Sigmoid colon (tissue), 7 donors: Measurements from ENCODE around the gene GJA3. TPM values are rescaled to one million over a fixed set of nuclear protein-coding genes. Genes with fewer than 3 reads are reported as not detected.

Source experiments
- DNase-seq: peaks from one replicate; pipeline ENCODE4 v3.0.0-alpha.2; 2019
- H3K27ac ChIP-seq, 4 donors: fragments of 200-600 bp; sonication (generic); one replicate each; pipeline ENCODE4 v1.5.1; 2016 to 2019; ENCODE audit warnings: mild to moderate bottlenecking in 1 of 4
- H3K27me3 ChIP-seq, 3 donors: fragments of 200-600 bp; sonication (generic); one replicate each; pipeline ENCODE4 v1.5.1; 2019; ENCODE audit warnings: mild to moderate bottlenecking in 1 of 3
- H3K36me3 ChIP-seq, 4 donors: fragments of 200-600 bp; sonication (generic); one replicate each; pipeline ENCODE4 v1.5.1; 2016 to 2019
- H3K4me1 ChIP-seq, 4 donors: fragments of 200-600 bp; sonication (generic); one replicate each; pipeline ENCODE4 v1.5.1; 2017 to 2019
- H3K4me3 ChIP-seq, 4 donors: fragments of 200-600 bp; sonication (generic); one replicate each; pipeline ENCODE4 v1.5.1; 2017 to 2019; ENCODE audit warnings: mild to moderate bottlenecking in 2 of 4, moderate library complexity in 1 of 4
- H3K9me3 ChIP-seq, 4 donors: fragments of 200-600 bp in 3 of 4; sonication (generic) in 3 of 4; one replicate each; pipeline versions ENCODE4 v1.5.1 to v1.6.1; 2013 to 2019
- EP300 ChIP-seq, 4 donors: sonication (generic); formaldehyde crosslinking; IDR thresholded peaks; one replicate each; pipeline ENCODE4 v1.6.1; 2017; ENCODE audit warnings: antibody characterized with exemption in 4 of 4
- POLR2A ChIP-seq, 2 donors: fragments of 450-650 bp; IDR thresholded peaks; one replicate each; pipeline ENCODE4 v1.6.1; 2016; ENCODE audit warnings: antibody characterized with exemption in 2 of 2, mild to moderate bottlenecking in 2 of 2, moderate library complexity in 2 of 2
- POLR2AphosphoS5 ChIP-seq, 4 donors: sonication (generic); formaldehyde crosslinking; IDR thresholded peaks; one replicate each; pipeline ENCODE4 v1.6.1; 2017; ENCODE audit warnings: antibody characterized with exemption in 4 of 4
- WGBS, 2 donors: extraction: QIAGEN DNeasy Blood & Tissue Kit; methylation state at CpG; one replicate each; pipeline ENCODE4 v1.1.7; 2013; 5-methylcytosine and 5-hydroxymethylcytosine counted together
- intact Hi-C: fragments of 100-400 bp; cut with DNase I; formaldehyde crosslinking; loops from one replicate; pipeline ENCODE4 v1.15.1; 2023
- polyA plus RNA-seq, 3 donors: library from polyadenylated mRNA; stranded (reverse); fragments of 200-250 nt; gene quantifications; one replicate each; pipeline ENCODE4 v1.2.3, GENCODE V29; 2013
- total RNA-seq, 4 donors: library from RNA; depleted of rRNA; stranded (reverse); fragments of >200 nt; gene quantifications; one replicate each; pipeline ENCODE4 v1.1.0, GENCODE V29; 2016
- TF ChIP-seq, protein P1 (sequence below), 4 experiments: fragments of 450-650 bp in 3 of 4; fragments of 200-600 bp in 1 of 4; IDR thresholded peaks; one replicate each; pipeline ENCODE4 v1.5.1; 2016 to 2019; ENCODE audit warnings: antibody characterized with exemption in 4 of 4, mild to moderate bottlenecking in 3 of 4, moderate library complexity in 2 of 4
- donor health status: healthy with polysubstance abuse.
- donor health status: Bipolar disorder and iron deficiency.
- donor health status: healthy.

The GJA3 gene
- total RNA-seq (not detected), polyA plus RNA-seq (under 1 TPM in 1 of 3 donors, not detected in 2; 0.10 TPM)

DNA sequence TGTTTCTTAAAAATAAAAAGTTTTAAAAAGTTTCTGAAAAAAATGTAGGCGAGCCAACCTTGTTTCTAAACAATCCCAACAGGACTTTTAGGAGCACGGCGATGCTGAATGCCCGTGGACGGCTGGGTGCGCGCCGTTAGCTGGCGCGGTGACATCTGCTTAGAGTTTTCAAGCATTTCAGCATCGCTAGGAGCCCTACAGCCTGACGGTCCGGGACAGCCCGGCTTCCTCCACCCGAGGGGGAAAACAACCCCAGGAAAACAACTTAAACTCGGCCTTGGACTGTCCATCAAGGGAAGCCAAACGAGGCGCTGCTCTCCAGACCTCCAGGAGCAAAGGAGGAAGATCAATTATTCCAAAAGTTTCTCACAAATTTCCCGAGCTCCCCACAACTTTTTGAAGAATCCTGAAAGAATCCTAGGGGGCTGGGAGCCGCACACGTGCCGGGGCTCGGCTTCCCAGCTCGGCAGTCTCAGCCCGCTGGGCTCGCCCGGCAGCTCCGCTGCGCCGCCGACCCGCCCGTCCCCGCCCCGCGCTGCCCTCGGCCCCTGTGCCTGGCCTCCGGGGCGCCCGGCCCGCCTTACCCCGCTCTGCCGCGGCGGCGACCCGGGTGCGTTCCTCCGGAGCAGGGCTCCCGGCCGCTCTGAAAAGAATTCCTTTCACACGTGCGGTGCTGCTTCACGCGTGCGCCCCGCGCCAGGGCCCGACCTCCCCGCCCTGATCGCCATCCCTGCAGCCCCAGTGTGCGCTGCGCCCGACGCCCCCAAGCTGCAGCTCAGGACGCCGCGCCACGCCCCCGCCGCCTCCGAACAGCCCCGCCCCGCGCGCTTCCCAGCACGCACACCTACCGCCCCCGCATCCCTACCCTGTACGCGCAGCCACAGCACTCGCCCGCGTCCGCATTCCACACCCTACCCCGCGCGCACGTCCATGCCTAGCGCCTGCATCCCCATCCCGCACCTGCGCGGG is at the start of gene GJA3:
Gene GJA3, minus strand, starts transcription at position 747 of the 969 bp plus-strand sequence. CDS start 17,764 bp downstream, outside the sequence.
- Histone ChIP-seq H3K4me1 (peaks cover 0 to 25% (median 17%) of the 10 kb centered on the region in 4 donors), H3K27me3 (peaks cover 36 to 88% (median 67%) of the 10 kb centered on the region in 3 donors), H3K4me3 (peak within 1 kb of the TSS in 3 of 4 donors; percentile 26 to 41 (median 38)), H3K9me3 (no peaks in the 10 kb centered on the region), H3K36me3 (no peaks in the 10 kb centered on the region), H3K27ac (no peak within 1 kb of the TSS)
- TF ChIP-seq POLR2A (IDR thresholded peaks at IDR 0.05) (no peak), POLR2AphosphoS5 (IDR thresholded peaks at IDR 0.05) (peak in 1 of 4 donors; percentile 13)
- WGBS, 2 donors = 1% methylated on average over 93 of the region's 93 CpGs
- DNase-seq = no peak
- intact Hi-C loops = loop anchor here (2.0 to 10.0 kb wide), 5 partner anchors 30 to 233 kb away; no protein-coding TSS in a partner anchor

DNA sequence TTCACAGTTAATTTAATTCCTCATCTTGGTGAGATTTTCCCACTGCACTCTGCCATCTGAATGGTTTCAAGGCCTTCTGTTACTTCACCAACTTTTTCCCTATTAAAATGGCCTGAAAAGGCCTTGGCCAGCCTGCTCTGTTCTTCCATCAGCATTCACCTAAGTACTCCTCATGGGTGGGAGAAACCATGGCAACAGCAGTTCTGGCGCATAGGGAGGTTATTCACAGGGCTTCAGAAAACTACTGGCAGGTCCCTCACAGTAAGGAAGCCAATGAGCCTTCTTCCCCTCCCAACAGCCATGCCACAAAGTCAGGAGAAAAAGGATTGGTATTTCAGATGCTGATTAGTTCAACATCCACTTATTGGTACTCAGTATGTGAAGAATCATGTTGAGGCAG is 49.1 kb upstream of the GJA3 start:
- no peaks in the 10 kb centered on the region for H3K9me3 ChIP-seq
- WGBS, 2 donors = 89 to 91% methylated on average over 1 of the region's 1 CpG
- H3K4me1 ChIP-seq = no peaks in the 10 kb centered on the region
- H3K27me3 ChIP-seq = peaks cover 0 to 11% (median 0%) of the 10 kb centered on the region in 3 donors
- no peak overlapping the region for H3K27ac ChIP-seq
- intact Hi-C loops = no loop called here
- H3K36me3 ChIP-seq = no peaks in the 10 kb centered on the region
- DNase-seq = no peak
- TF ChIP-seq POLR2A (IDR thresholded peaks at IDR 0.05) = no peak
- no peak for TF ChIP-seq POLR2AphosphoS5 (IDR thresholded peaks at IDR 0.05)
- TF ChIP-seq, protein P1, sequence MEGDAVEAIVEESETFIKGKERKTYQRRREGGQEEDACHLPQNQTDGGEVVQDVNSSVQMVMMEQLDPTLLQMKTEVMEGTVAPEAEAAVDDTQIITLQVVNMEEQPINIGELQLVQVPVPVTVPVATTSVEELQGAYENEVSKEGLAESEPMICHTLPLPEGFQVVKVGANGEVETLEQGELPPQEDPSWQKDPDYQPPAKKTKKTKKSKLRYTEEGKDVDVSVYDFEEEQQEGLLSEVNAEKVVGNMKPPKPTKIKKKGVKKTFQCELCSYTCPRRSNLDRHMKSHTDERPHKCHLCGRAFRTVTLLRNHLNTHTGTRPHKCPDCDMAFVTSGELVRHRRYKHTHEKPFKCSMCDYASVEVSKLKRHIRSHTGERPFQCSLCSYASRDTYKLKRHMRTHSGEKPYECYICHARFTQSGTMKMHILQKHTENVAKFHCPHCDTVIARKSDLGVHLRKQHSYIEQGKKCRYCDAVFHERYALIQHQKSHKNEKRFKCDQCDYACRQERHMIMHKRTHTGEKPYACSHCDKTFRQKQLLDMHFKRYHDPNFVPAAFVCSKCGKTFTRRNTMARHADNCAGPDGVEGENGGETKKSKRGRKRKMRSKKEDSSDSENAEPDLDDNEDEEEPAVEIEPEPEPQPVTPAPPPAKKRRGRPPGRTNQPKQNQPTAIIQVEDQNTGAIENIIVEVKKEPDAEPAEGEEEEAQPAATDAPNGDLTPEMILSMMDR (IDR thresholded peaks at IDR 0.05) = no peak
- TF ChIP-seq EP300 (IDR thresholded peaks at IDR 0.05) = no peak
- H3K4me3 ChIP-seq = no peak overlapping the region

DNA sequence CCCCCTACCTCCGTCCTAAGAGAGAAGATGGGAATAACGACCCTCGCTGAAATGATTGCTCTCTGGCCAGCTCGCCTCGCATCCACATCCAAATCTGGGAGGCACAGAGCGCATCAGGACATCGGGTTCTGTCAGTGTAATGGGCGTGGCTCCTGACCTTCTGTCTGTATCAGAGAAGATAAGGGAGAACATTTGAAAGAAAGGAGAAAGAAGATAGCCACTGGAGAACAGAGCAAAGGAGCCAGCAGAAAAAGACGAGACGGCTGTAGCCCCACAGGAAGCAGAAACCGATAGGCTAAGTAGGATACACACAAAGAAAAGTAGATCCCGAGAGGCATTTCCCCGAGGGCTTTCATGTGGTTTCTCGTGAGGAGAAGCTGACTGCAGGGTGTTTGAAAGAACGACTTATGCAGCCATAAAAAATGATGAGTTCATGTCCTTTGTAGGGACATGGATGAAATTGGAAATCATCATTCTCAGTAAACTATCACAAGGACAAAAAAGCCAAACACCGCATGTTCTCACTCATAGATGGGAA is 45.9 kb upstream of the GJA3 start:
- intact Hi-C loops = no loop called here
- H3K27ac ChIP-seq = no peak overlapping the region
- H3K9me3 ChIP-seq = no peaks in the 10 kb centered on the region
- H3K36me3 ChIP-seq = no peaks in the 10 kb centered on the region
- peaks cover 0 to 11% (median 0%) of the 10 kb centered on the region in 3 donors for H3K27me3 ChIP-seq
- DNase-seq = no peak
- WGBS, 2 donors = 67 to 72% methylated on average over 16 of the region's 16 CpGs
- TF ChIP-seq EP300 (IDR thresholded peaks at IDR 0.05) = no peak
- no peak for TF ChIP-seq POLR2AphosphoS5 (IDR thresholded peaks at IDR 0.05)
- TF ChIP-seq, protein P1 (IDR thresholded peaks at IDR 0.05) = no peak
- TF ChIP-seq POLR2A (IDR thresholded peaks at IDR 0.05) = no peak
- H3K4me1 ChIP-seq = no peaks in the 10 kb centered on the region
- no peak overlapping the region for H3K4me3 ChIP-seq

DNA sequence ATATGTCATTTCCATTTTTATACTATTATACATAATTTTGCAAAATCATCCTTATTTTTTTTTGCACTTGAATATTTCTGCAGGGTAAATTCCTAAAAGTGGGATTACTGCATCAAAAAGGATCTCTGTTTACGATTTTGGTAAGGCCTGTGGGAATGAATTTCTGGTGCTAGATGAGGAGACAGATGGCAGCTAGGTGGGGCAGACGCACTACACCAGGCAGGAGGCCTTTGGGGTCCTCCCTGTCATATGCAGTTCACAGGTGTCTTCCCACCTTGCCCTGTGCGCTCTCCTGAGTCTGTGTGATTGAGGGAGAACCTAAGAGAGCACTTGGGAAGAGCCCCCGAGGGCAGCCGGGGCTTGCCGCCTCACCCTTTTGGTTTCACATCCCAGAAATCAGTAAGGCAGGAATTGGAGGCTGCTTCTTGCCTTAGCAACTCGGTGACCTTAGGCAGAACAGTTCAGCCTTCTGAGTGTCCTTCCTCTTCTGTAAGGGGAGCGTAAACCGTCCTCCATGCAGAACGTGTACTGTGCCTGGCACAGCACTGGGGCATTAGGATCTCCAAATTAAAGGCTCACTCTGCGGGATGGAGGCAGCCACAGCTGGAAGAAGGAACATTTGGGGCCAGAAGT is 45.3 kb upstream of the GJA3 start:
- DNase-seq = no peak
- 81 to 83% methylated on average over 11 of the region's 11 CpGs for WGBS, 2 donors
- no peak overlapping the region for H3K4me3 ChIP-seq
- TF ChIP-seq POLR2A (IDR thresholded peaks at IDR 0.05) (no peak), EP300 (IDR thresholded peaks at IDR 0.05) (no peak), POLR2AphosphoS5 (IDR thresholded peaks at IDR 0.05) (no peak)
- TF ChIP-seq, protein P1 (IDR thresholded peaks at IDR 0.05) = no peak
- no peaks in the 10 kb centered on the region for H3K36me3 ChIP-seq
- intact Hi-C loops = no loop called here
- H3K9me3 ChIP-seq = no peaks in the 10 kb centered on the region
- H3K27ac ChIP-seq = no peak overlapping the region
- no peaks in the 10 kb centered on the region for H3K4me1 ChIP-seq
- peaks cover 0 to 11% (median 0%) of the 10 kb centered on the region in 3 donors for H3K27me3 ChIP-seq
